ENCODE data around the gene OSBPL2.

OSBPL2 gene

GRCh38 chr20:62315773-62316172 is 77.5 kb downstream of the OSBPL2 start:
- DNase-seq (ENCODE audit: low read depth), result no peak
- TF ChIP-seq CTCF (IDR thresholded peaks at IDR 0.05; ENCODE audit: control insufficient read depth, insufficient read depth, low read depth, low read length, missing control alignments), result no peak

GRCh38 chr20:62316331-62317166 is 78.2 kb downstream of the OSBPL2 start:
- no peak for DNase-seq (ENCODE audit: low read depth)
- TF ChIP-seq CTCF (IDR thresholded peaks at IDR 0.05; ENCODE audit: control insufficient read depth, insufficient read depth, low read depth, low read length, missing control alignments), result no peak
- no peak overlapping the region for H3K4me3 ChIP-seq (ENCODE audit: control insufficient read depth, low read depth, low read length)

More at GRCh38 chr20:62315773-62316172, 77.5 kb downstream of the OSBPL2 start:
- no peak overlapping the region for H3K4me3 ChIP-seq (ENCODE audit: control insufficient read depth, low read depth, low read length)

- no peak for TF ChIP-seq CTCF (IDR thresholded peaks at IDR 0.05; ENCODE audit: control insufficient read depth, insufficient read depth, low read depth, low read length, missing control alignments)
- no peak overlapping the region for H3K4me3 ChIP-seq (ENCODE audit: control insufficient read depth, low read depth, low read length)
These were observed 78.9 kb downstream of the OSBPL2 start for GRCh38 chr20:62317167-62317655.

GRCh38 chr20:62318400-62319345 is 80.4 kb downstream of the OSBPL2 start:
- TF ChIP-seq CTCF (IDR thresholded peaks at IDR 0.05; ENCODE audit: control insufficient read depth, insufficient read depth, low read depth, low read length, missing control alignments), result no peak
- no peak overlapping the region for H3K4me3 ChIP-seq (ENCODE audit: control insufficient read depth, low read depth, low read length)
- DNase-seq (ENCODE audit: low read depth), result no peak

More at GRCh38 chr20:62317167-62317655, 78.9 kb downstream of the OSBPL2 start:
- no peak for DNase-seq (ENCODE audit: low read depth)

GRCh38 chr20:62319346-62319909 is 81.1 kb downstream of the OSBPL2 start:
- DNase-seq (ENCODE audit: low read depth), result no peak
- H3K4me3 ChIP-seq (ENCODE audit: control insufficient read depth, low read depth, low read length), result no peak overlapping the region
- no peak for TF ChIP-seq CTCF (IDR thresholded peaks at IDR 0.05; ENCODE audit: control insufficient read depth, insufficient read depth, low read depth, low read length, missing control alignments)
